ENCODE measurements around the gene STXBP3. TPM values are rescaled to one million over a fixed set of nuclear protein-coding genes. Genes with fewer than 3 reads are reported as not detected.

Gene STXBP3
- total and polyA plus RNA-seq, 10 donors, result 29.5 to 157 (median 67.5) TPM

- H3K27me3 ChIP-seq (replicated peaks in 1 of 7), result peaks cover 0 to 23% (median 0%) of the 10 kb centered on the region in 7 donors
- intact Hi-C loops (cut with DNase I; ENCODE audit: low total_unique reads), result no loop called here
- no peaks in the 10 kb centered on the region for H3K9me3 ChIP-seq
- no peaks in the 10 kb centered on the region for H3K36me3 ChIP-seq
- WGBS, 5 donors, result 62 to 91% (median 80%) methylated on average over 1 of the region's 1 CpG
- no peak within 1 kb of the TSS for H3K4me3 ChIP-seq
- H3K27ac ChIP-seq, result no peak within 1 kb of the TSS
- peaks cover 0 to 19% (median 5%) of the 10 kb centered on the region in 6 donors for H3K4me1 ChIP-seq
- no peak for TF ChIP-seq POLR2A (IDR thresholded peaks at IDR 0.05)
- no peak for TF ChIP-seq CTCF (IDR thresholded peaks at IDR 0.05 in 8 of 11, conservative IDR thresholded peaks at IDR 0.05 in 3 of 11)
- no peak for TF ChIP-seq POLR2AphosphoS5 (IDR thresholded peaks at IDR 0.05)
- no peak for DNase-seq
Observed at GRCh38 chr1:108856994-108857393, 110.5 kb downstream of the STXBP3 start, which contains the start of gene AKNAD1. Gene AKNAD1, minus strand, starts transcription at chr1:108857094. Its CDS starts 4,430 bp downstream, at chr1:108852664.

GRCh38 chr1:108858230-108858950 lies 111.9 kb downstream of the STXBP3 start:
- no peak for DNase-seq
- 62 to 72% (median 69%) methylated on average over 6 of the region's 6 CpGs for WGBS, 5 donors
- intact Hi-C loops (cut with DNase I; ENCODE audit: low total_unique reads), result no loop called here
- peaks cover 0 to 23% (median 0%) of the 10 kb centered on the region in 7 donors for H3K27me3 ChIP-seq (replicated peaks in 1 of 7)
- H3K36me3 ChIP-seq, result no peaks in the 10 kb centered on the region
- H3K27ac ChIP-seq, result no peak overlapping the region
- H3K4me3 ChIP-seq, result no peak overlapping the region
- H3K4me1 ChIP-seq, result peaks cover 0 to 17% (median 5%) of the 10 kb centered on the region in 6 donors
- no peaks in the 10 kb centered on the region for H3K9me3 ChIP-seq
- TF ChIP-seq POLR2A (IDR thresholded peaks at IDR 0.05) (no peak), POLR2AphosphoS5 (IDR thresholded peaks at IDR 0.05) (no peak), CTCF (IDR thresholded peaks at IDR 0.05 in 8 of 11, conservative IDR thresholded peaks at IDR 0.05 in 3 of 11) (no peak)

Other genes starting within 250 kb of the STXBP3 start
- gene EEIG2, start 186.6 kb upstream of the STXBP3 start, total RNA-seq, result 10 to 100 TPM; 17.1 to 21.1 (median 17.8) TPM
- 1 to 10 TPM; 3.3 to 5.4 (median 4.5) TPM for gene EEIG2, start 186.6 kb upstream of the STXBP3 start, polyA plus RNA-seq
- 10 to 100 TPM in 6 of 7 donors, 1 to 10 TPM in 1; 7.3 to 16.5 (median 11.5) TPM for gene HENMT1, start 85.6 kb upstream of the STXBP3 start, total RNA-seq
- 10 to 100 TPM in 2 of 3 donors, 1 to 10 TPM in 1; 9.2 to 11.2 (median 10.9) TPM for gene HENMT1, start 85.6 kb upstream of the STXBP3 start, polyA plus RNA-seq
- gene PRPF38B, start 54.4 kb upstream of the STXBP3 start, total RNA-seq, result 10 to 100 TPM; 51.2 to 84.8 (median 66.0) TPM
- gene PRPF38B, start 54.4 kb upstream of the STXBP3 start, polyA plus RNA-seq, result 10 to 100 TPM; 28.7 to 54.0 (median 42.0) TPM
- gene FNDC7, start 33.8 kb upstream of the STXBP3 start, total RNA-seq, result under 1 TPM in 3 of 7 donors, not detected in 4; 0.32 to 0.98 (median 0.43) TPM
- under 1 TPM in 1 of 3 donors, not detected in 2; 0.04 TPM for gene FNDC7, start 33.8 kb upstream of the STXBP3 start, polyA plus RNA-seq
- gene AKNAD1, start 110.4 kb downstream of the STXBP3 start, total RNA-seq, result not detected
- under 1 TPM in 2 of 3 donors, not detected in 1; 0.03 to 0.11 TPM for gene AKNAD1, start 110.4 kb downstream of the STXBP3 start, polyA plus RNA-seq
- gene GPSM2, start 130.3 kb downstream of the STXBP3 start, total RNA-seq, result 1 to 10 TPM; 1.6 to 7.7 (median 4.0) TPM
- 1 to 10 TPM in 1 of 3 donors, under 1 TPM in 2; 0.67 to 1.7 (median 0.93) TPM for gene GPSM2, start 130.3 kb downstream of the STXBP3 start, polyA plus RNA-seq
- 10 to 100 TPM; 16.5 to 30.0 (median 25.6) TPM for gene CLCC1, start 216.8 kb downstream of the STXBP3 start, total RNA-seq
- 1 to 10 TPM; 5.9 to 7.3 (median 6.3) TPM for gene CLCC1, start 216.8 kb downstream of the STXBP3 start, polyA plus RNA-seq

Data from spleen (tissue), 11 donors.